BE2C (cell line): ENCODE data around the gene SDSL.

Experiments used
- DNase-seq: peaks from one replicate; pipeline ENCODE4 v3.0.0-alpha.2; 2020
- H3K27me3 ChIP-seq: fragments of 250-450 bp; sonication (Bioruptor Pico); 2 replicates; pipeline ENCODE4 v1.5.1; 2020; ENCODE audit warnings: mild to moderate bottlenecking
- H3K36me3 ChIP-seq: fragments of 250-450 bp; sonication (Bioruptor Pico); 2 replicates; pipeline ENCODE4 v1.5.1; 2020; ENCODE audit warnings: mild to moderate bottlenecking
- H3K4me1 ChIP-seq: fragments of 250-450 bp; sonication (Bioruptor Pico); 2 replicates; pipeline ENCODE4 v1.5.1; 2020
- H3K4me3 ChIP-seq: 2 replicates; pipeline ENCODE4 v1.5.1; 2011; ENCODE audit warnings: low read depth, low read length
- H3K9me3 ChIP-seq: fragments of 250-450 bp; sonication (Bioruptor Pico); 2 replicates; pipeline ENCODE4 v1.5.1; 2020
- CTCF ChIP-seq: IDR thresholded peaks from 2 replicates; pipeline ENCODE4 v1.5.1; 2012; ENCODE audit warnings: mild to moderate bottlenecking, low read depth, low read length

Gene SDSL

GRCh38 chr12:113479590-113480335, 57.6 kb downstream of the SDSL start:
- DNase-seq = no peak
- Histone ChIP-seq H3K36me3 (no peaks in the 10 kb centered on the region), H3K4me3 (no peak overlapping the region), H3K9me3 (no peaks in the 10 kb centered on the region), H3K4me1 (no peaks in the 10 kb centered on the region), H3K27me3 (peaks cover 86% of the 10 kb centered on the region)
- no peak for TF ChIP-seq CTCF

GRCh38 chr12:113480336-113480971, 58.3 kb downstream of the SDSL start:
- DNase-seq = no peak
- Histone ChIP-seq H3K36me3 (no peaks in the 10 kb centered on the region), H3K27me3 (peaks cover 79% of the 10 kb centered on the region), H3K4me1 (no peaks in the 10 kb centered on the region), H3K9me3 (no peaks in the 10 kb centered on the region), H3K4me3 (no peak overlapping the region)
- TF ChIP-seq CTCF = no peak

- peaks cover 86% of the 10 kb centered on the region for H3K27me3 ChIP-seq
- no peak overlapping the region for H3K4me3 ChIP-seq
- DNase-seq = no peak
- H3K9me3 ChIP-seq = no peaks in the 10 kb centered on the region
- H3K36me3 ChIP-seq = no peaks in the 10 kb centered on the region
- no peak for TF ChIP-seq CTCF
- no peaks in the 10 kb centered on the region for H3K4me1 ChIP-seq
These were observed 60.2 kb downstream of the SDSL start for GRCh38 chr12:113482334-113482733.

GRCh38 chr12:113485330-113485729, 63.1 kb downstream of the SDSL start:
- no peak overlapping the region for H3K4me3 ChIP-seq
- H3K9me3 ChIP-seq = no peaks in the 10 kb centered on the region
- no peak for DNase-seq
- H3K27me3 ChIP-seq = peaks cover 72% of the 10 kb centered on the region
- TF ChIP-seq CTCF = no peak
- no peaks in the 10 kb centered on the region for H3K4me1 ChIP-seq
- no peaks in the 10 kb centered on the region for H3K36me3 ChIP-seq

- H3K9me3 ChIP-seq = no peaks in the 10 kb centered on the region
- H3K27me3 ChIP-seq = peaks cover 60% of the 10 kb centered on the region
These were observed 64.5 kb downstream of the SDSL start for GRCh38 chr12:113486722-113487121.

More at GRCh38 chr12:113486722-113487121, 64.5 kb downstream of the SDSL start:
- DNase-seq = no peak
- H3K36me3 ChIP-seq = no peaks in the 10 kb centered on the region
- no peaks in the 10 kb centered on the region for H3K4me1 ChIP-seq
- H3K4me3 ChIP-seq = no peak overlapping the region
- no peak for TF ChIP-seq CTCF
